ENCODE data around the gene CAMTA1.
"Not testable (repeated sequence)": the region's sequence is repeated elsewhere in the genome, so short reads cannot be mapped to it uniquely, and the experiment has no call there.

The CAMTA1 gene

DNA sequence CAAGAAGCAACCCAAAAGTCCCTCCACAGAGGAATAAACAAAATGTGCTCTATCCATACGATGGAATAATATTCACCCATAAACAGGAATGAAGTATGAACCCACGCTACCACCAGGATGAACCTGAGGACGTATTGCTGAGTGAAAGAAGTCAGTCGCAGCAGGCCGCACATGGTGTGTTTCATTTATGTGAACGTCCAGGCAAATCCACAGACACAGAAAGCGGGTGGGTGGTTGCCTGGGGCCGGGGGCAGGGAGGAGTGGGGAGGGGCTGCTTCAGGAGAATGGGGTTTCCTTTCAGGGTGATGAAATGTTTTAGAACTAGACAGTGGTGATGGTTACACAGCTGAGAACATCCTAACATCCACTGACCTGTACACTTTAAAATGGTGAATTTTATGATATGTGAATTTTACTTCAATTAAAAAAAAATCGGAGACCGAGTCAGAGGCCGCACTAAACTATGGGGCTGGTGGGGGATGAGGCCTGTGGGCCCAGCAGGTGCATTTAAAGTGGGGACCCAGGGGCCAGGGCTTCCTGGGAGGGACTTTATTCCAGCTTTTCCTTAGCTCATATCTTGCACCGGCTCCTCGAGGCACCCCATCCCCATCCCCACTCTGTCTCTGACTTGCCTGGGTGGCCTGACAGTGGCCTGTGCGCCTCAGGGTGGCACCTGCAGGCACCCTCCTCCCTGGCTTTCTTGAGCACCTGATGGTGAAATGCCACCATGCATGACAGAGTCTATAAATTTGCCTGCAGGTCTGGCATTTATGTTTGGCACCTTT is 593.3 kb downstream of the CAMTA1 start:
- Histone ChIP-seq H3K9me2 (replicated peaks; ENCODE audit: insufficient read depth, low read length) (no peaks in the 10 kb centered on the region), H3F3A (ENCODE audit: insufficient read depth, low read length) (no peaks in the 10 kb centered on the region), H3K27me3 (replicated peaks; ENCODE audit: insufficient read depth, low read length) (peaks cover 89% of the 10 kb centered on the region), H2AFZ (ENCODE audit: low read length) (no peak overlapping the region), H3K79me2 (ENCODE audit: low read length) (no peaks in the 10 kb centered on the region), H3K36me3 (replicated peaks; ENCODE audit: insufficient read depth, low read length) (no peaks in the 10 kb centered on the region), H3K4me3 (ENCODE audit: low read length) (no peak overlapping the region), H3K9ac (ENCODE audit: low read length) (no peak overlapping the region), H4K20me1 (ENCODE audit: insufficient read depth, low read length) (no peaks in the 10 kb centered on the region), H3K27ac (ENCODE audit: low read length) (no peak overlapping the region), H3K9me3 (replicated peaks; ENCODE audit: insufficient read depth, low read length) (no peaks in the 10 kb centered on the region), H3K4me1 (ENCODE audit: low read length) (no peaks in the 10 kb centered on the region), H3K4me2 (ENCODE audit: low read depth, low read length) (no peak overlapping the region)
- DNase-seq = no peak
- TF ChIP-seq EZH2 (optimal IDR thresholded peaks at IDR 0.05; ENCODE audit: low read depth, low read length) (no peak), EZH2phosphoT487 (IDR thresholded peaks at IDR 0.05; ENCODE audit: low read length) (no peak)
- TF ChIP-seq, protein P1, sequence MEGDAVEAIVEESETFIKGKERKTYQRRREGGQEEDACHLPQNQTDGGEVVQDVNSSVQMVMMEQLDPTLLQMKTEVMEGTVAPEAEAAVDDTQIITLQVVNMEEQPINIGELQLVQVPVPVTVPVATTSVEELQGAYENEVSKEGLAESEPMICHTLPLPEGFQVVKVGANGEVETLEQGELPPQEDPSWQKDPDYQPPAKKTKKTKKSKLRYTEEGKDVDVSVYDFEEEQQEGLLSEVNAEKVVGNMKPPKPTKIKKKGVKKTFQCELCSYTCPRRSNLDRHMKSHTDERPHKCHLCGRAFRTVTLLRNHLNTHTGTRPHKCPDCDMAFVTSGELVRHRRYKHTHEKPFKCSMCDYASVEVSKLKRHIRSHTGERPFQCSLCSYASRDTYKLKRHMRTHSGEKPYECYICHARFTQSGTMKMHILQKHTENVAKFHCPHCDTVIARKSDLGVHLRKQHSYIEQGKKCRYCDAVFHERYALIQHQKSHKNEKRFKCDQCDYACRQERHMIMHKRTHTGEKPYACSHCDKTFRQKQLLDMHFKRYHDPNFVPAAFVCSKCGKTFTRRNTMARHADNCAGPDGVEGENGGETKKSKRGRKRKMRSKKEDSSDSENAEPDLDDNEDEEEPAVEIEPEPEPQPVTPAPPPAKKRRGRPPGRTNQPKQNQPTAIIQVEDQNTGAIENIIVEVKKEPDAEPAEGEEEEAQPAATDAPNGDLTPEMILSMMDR (IDR thresholded peaks at IDR 0.05; ENCODE audit: low read length) = no peak

DNA sequence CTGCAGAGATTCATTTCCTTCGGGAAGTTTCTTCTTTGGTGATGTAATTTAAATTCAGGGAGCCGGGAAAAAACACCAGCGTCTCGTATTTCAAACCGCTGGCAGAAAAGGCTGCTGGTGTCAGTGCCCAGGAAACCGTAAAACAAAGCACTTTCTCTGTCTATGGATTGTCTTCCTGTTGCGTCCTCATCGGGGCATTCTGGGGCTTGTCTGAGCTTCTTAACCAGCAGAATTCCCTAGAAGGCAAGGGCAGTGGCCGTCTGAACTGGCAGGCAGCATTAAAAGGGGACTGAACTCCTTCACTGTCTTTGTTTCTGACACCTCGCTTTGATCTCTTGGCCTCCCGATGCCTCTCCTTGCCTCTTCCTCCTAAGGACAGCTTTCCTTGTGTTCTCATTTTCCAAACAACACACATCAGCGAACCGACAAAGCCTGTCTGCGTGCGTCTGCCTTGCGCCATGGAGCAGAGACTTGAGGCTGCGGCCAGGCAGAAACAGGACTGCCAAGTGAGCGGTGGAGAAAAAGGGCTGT is 594.3 kb downstream of the CAMTA1 start:
- Histone ChIP-seq H3K4me1 (ENCODE audit: low read length) (no peaks in the 10 kb centered on the region), H3K9me2 (replicated peaks; ENCODE audit: insufficient read depth, low read length) (no peaks in the 10 kb centered on the region), H3K4me3 (ENCODE audit: low read length) (no peak overlapping the region), H3K79me2 (ENCODE audit: low read length) (no peaks in the 10 kb centered on the region), H3K9me3 (replicated peaks; ENCODE audit: insufficient read depth, low read length) (no peaks in the 10 kb centered on the region), H3K36me3 (replicated peaks; ENCODE audit: insufficient read depth, low read length) (no peaks in the 10 kb centered on the region), H3F3A (ENCODE audit: insufficient read depth, low read length) (no peaks in the 10 kb centered on the region), H4K20me1 (ENCODE audit: insufficient read depth, low read length) (no peaks in the 10 kb centered on the region), H3K27ac (ENCODE audit: low read length) (no peak overlapping the region), H2AFZ (ENCODE audit: low read length) (no peak overlapping the region), H3K4me2 (ENCODE audit: low read depth, low read length) (no peak overlapping the region), H3K9ac (ENCODE audit: low read length) (no peak overlapping the region), H3K27me3 (replicated peaks; ENCODE audit: insufficient read depth, low read length) (peaks cover 89% of the 10 kb centered on the region)
- DNase-seq = no peak
- TF ChIP-seq, protein P1 (IDR thresholded peaks at IDR 0.05; ENCODE audit: low read length) = no peak
- TF ChIP-seq EZH2 (optimal IDR thresholded peaks at IDR 0.05; ENCODE audit: low read depth, low read length) (no peak), EZH2phosphoT487 (IDR thresholded peaks at IDR 0.05; ENCODE audit: low read length) (no peak)

DNA sequence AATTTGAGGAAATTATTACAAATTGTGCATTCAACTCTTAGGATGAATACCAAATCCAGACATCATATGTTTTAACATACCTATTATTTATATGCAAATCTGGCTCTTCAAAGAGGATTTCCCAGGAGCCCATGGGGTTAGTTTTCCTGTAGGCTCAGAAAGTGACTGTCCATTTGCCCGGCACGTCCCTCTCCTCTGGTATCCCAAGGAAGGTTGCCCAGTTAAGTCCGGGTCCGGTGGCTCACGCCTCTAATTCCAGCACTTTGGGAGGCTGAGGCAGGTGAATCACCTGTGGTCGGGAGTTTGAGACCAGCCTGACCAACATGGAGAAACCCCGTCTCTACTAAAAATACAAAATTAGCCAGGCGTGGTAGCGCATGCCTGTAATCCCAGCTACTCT is 594.8 kb downstream of the CAMTA1 start:
- peaks cover 87% of the 10 kb centered on the region for H3K27me3 ChIP-seq (replicated peaks; ENCODE audit: insufficient read depth, low read length)
- not testable (repeated sequence) for H3K36me3 ChIP-seq (replicated peaks; ENCODE audit: insufficient read depth, low read length); H3F3A ChIP-seq (ENCODE audit: insufficient read depth, low read length); H3K79me2 ChIP-seq (ENCODE audit: low read length); H3K27ac ChIP-seq (ENCODE audit: low read length); H3K4me2 ChIP-seq (ENCODE audit: low read depth, low read length); H4K20me1 ChIP-seq (ENCODE audit: insufficient read depth, low read length); H3K9me2 ChIP-seq (replicated peaks; ENCODE audit: insufficient read depth, low read length); H2AFZ ChIP-seq (ENCODE audit: low read length); H3K9me3 ChIP-seq (replicated peaks; ENCODE audit: insufficient read depth, low read length); DNase-seq; H3K4me1 ChIP-seq (ENCODE audit: low read length); H3K4me3 ChIP-seq (ENCODE audit: low read length); H3K9ac ChIP-seq (ENCODE audit: low read length)

DNA sequence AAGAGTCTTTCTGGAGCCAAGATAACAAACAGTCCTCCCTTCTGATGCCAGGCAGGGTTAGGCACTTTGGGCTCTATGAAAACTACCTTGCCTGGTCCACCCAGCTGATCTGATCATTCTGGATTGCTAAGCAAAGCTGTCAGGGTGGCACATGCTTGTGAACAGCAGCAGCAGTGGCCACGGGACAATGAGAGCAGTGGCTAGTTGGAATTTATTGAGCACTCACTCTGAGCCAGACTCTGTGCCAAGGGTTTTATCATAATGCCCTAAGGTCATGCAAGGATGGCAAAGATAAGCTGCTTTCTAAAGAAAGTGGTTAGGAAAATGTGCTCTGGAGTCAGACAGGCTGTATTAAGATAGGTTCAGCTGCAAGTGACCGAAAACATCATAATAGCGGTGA is 595.5 kb downstream of the CAMTA1 start:
- no peak overlapping the region for H3K4me3 ChIP-seq (ENCODE audit: low read length)
- DNase-seq = no peak
- H3K4me2 ChIP-seq (ENCODE audit: low read depth, low read length) = no peak overlapping the region
- H2AFZ ChIP-seq (ENCODE audit: low read length) = no peak overlapping the region
- H3K27ac ChIP-seq (ENCODE audit: low read length) = no peak overlapping the region
- H3K4me1 ChIP-seq (ENCODE audit: low read length) = no peaks in the 10 kb centered on the region
- TF ChIP-seq EZH2 (optimal IDR thresholded peaks at IDR 0.05; ENCODE audit: low read depth, low read length) (no peak), EZH2phosphoT487 (IDR thresholded peaks at IDR 0.05; ENCODE audit: low read length) (no peak)
- TF ChIP-seq, protein P1 (IDR thresholded peaks at IDR 0.05; ENCODE audit: low read length) = no peak
- no peaks in the 10 kb centered on the region for H3K79me2 ChIP-seq (ENCODE audit: low read length)
- no peaks in the 10 kb centered on the region for H3K36me3 ChIP-seq (replicated peaks; ENCODE audit: insufficient read depth, low read length)
- H3K9me2 ChIP-seq (replicated peaks; ENCODE audit: insufficient read depth, low read length) = no peaks in the 10 kb centered on the region
- no peaks in the 10 kb centered on the region for H4K20me1 ChIP-seq (ENCODE audit: insufficient read depth, low read length)
- H3K9ac ChIP-seq (ENCODE audit: low read length) = no peak overlapping the region
- H3F3A ChIP-seq (ENCODE audit: insufficient read depth, low read length) = no peaks in the 10 kb centered on the region
- peaks cover 87% of the 10 kb centered on the region for H3K27me3 ChIP-seq (replicated peaks; ENCODE audit: insufficient read depth, low read length)
- no peaks in the 10 kb centered on the region for H3K9me3 ChIP-seq (replicated peaks; ENCODE audit: insufficient read depth, low read length)

DNA sequence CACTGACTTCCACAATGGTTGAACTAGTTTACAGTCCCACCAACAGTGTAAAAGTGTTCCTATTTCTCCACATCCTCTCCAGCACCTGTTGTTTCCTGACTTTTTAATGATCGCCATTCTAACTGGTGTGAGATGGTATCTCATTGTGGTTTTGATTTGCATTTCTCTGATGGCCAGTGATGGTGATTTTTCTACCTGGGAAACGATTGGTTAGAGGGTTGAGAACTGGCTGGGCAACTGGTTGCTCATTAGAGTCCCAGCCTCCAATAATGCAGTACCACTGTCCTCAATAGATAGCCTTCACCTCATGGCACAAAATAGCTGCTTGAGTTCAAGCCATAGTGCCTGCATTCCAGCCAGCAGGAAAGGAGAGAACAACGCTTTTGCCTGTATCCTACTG is 596.5 kb downstream of the CAMTA1 start:
- not testable (repeated sequence) for H3K4me2 ChIP-seq (ENCODE audit: low read depth, low read length); H4K20me1 ChIP-seq (ENCODE audit: insufficient read depth, low read length); H3K36me3 ChIP-seq (replicated peaks; ENCODE audit: insufficient read depth, low read length); H3K9me2 ChIP-seq (replicated peaks; ENCODE audit: insufficient read depth, low read length); H3K27ac ChIP-seq (ENCODE audit: low read length); H3K4me1 ChIP-seq (ENCODE audit: low read length); H3K79me2 ChIP-seq (ENCODE audit: low read length); DNase-seq; H3K9ac ChIP-seq (ENCODE audit: low read length); H3F3A ChIP-seq (ENCODE audit: insufficient read depth, low read length); H2AFZ ChIP-seq (ENCODE audit: low read length); H3K9me3 ChIP-seq (replicated peaks; ENCODE audit: insufficient read depth, low read length); H3K4me3 ChIP-seq (ENCODE audit: low read length)
- peaks cover 87% of the 10 kb centered on the region for H3K27me3 ChIP-seq (replicated peaks; ENCODE audit: insufficient read depth, low read length)
